Stimulated activated CD8-positive, alpha-beta memory T cell treated with anti-CD3 and anti-CD28 coated beads, Interleukin-15, amount 100 ng/mL, for 1 hour (primary cell): ENCODE measurements around the gene LRRK2.
"Not testable (repeated sequence)": the region's sequence is repeated elsewhere in the genome, so short reads cannot be mapped to it uniquely, and the experiment has no call there.

Source experiments
- DNase-seq: peaks from one replicate; pipeline ENCODE4 v3.0.0-alpha.2; 2020; ENCODE audit warnings: low read depth

LRRK2 gene

DNA sequence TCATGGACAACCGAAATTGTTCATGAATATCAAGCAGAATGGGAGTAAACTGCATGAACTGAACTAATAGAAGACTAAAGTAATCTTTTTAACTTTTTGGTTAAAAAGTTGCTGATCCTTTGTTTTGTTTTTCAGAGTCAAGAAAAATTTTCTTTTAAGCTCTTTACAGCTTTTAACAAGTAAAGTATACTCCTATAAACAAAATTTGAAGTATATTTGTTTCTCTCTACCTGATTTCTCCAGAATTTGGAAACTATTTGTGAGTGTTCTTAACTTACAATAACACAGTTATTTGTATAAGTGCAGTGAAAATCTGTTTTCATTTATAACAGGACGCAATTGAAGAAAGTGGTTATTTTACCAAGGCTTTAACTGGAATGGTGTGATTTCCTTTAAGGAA is 12.2 kb upstream of the LRRK2 start:
- DNase-seq = no peak

GRCh38 chr12:40215982-40216381 is 8.8 kb upstream of the LRRK2 start:
- DNase-seq = no peak

- no peak for DNase-seq
Observed at GRCh38 chr12:40216516-40217288, 8.1 kb upstream of the LRRK2 start.

GRCh38 chr12:40219760-40220159 is 5.0 kb upstream of the LRRK2 start:
- DNase-seq = no peak

DNA sequence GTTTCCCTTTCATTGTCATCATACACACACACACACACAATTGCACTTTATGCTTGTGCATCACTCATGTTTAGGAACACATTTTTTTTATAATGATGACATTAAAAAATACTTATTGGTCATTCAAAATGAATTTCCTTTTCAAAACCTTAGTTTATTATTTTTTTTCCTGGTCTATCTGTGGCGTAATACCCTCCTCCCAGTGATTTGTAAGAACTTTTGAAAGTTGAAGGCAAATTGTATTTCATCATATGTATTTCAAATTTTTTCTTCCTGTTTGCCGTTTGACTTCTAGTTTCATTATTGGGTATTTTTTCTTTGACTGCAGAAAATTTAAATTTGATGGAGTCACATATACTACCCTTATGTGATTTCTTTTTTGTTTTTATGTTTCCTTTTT is 2.5 kb upstream of the LRRK2 start:
- DNase-seq = no peak

GRCh38 chr12:40223646-40224045 is 1.2 kb upstream of the LRRK2 start:
- no peak for DNase-seq

DNA sequence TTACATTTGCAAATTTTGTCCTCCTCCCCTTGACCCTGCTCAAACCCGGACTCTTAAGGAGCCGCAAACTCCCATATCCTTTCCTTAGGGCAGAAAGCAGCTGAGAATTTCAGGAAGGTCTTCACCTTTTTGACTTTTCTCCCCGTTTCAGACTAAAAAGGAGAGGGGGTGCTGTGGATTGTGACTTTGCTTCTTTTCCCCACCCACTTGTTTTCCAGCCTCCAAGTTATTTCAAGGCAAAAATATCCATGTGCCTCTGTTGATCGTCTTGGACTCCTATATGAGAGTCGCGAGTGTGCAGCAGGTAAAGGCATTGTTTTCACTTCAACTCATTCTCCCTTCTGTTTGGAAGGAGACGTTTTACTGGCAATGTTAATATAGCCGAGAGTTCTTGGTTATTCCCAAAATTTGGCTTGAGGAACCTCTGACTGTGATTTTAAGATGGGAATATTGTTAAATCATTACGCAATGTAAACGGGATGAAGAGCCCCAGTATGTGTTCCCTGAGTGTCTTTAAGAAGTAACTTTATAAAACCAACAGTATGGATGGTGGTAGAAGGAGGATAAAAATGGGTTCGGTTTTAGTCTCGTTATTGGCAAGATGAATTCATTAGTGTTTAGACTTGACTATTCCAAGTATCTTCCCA is 663 bp downstream of the LRRK2 start:
- no peak for DNase-seq

DNA sequence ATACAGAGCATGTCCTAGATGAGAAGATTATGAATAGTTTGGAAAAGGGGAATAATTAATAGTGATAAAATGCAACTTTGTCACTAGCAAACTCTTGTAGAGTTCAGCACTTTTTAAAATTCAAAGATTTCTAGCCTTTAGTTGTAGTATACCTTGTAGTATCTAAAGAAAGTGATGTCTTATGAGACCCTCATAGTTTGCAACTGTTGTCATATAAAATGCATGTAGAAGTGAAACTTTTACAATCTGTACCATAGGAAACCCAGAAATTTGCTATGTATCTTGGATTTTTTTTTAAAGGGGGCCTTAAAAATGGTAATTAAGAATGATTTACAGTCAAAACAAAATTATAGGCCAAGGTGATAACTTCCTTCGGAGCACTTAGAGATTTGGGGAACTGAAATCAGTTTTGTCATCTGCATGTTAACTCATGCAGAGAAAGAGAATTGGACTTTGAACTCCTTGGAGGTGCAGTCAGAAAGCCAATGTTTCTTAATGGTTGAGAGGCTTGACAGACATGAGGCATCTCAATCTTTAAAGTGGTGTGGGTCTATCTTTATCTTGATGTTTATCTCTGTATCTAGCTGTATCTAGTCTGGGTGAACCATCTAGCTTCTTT is 1.3 kb downstream of the LRRK2 start:
- DNase-seq = no peak

GRCh38 chr12:40226705-40227104 is 1.9 kb downstream of the LRRK2 start:
- DNase-seq = no peak

DNA sequence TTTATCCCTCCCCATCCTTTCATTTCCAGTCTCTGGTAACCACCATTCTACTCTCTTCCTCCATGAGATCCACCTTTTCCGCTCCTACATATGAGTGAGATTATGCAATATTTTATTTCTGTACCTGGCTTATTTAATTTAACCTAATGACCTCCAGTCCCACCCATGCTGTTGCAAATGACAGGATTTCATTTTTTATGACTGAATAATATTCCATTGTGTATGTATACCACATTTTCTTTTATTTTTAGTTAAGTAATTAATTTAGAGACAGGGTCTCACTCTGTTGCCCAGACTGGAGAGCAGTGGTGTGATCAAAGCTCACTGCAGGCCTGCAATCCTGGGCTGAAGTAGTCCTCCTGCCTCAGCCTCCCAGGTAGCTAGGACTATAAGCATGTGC is 2.6 kb downstream of the LRRK2 start:
- DNase-seq = no peak

DNA sequence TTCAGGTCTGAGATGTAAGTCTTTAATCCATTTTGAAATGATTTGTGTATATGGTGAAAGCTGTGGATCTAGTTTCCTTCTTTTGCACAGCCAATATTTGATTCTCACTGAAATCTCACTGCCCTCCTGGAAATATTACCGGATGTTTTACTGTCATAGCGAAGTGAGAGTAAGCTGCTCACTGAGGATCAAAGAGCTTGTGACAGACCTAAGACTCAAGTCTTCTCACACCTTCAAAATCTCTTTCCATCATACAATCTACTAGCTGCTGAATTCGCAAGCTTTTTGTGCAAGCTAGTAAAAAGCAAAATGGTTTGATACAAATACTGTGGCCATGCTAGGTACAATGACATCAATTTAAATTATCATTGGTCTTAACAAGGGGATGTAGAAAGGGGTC is 3.9 kb downstream of the LRRK2 start:
- no peak for DNase-seq

- DNase-seq = no peak
Observed at GRCh38 chr12:40229690-40230651, 5.2 kb downstream of the LRRK2 start.

- no peak for DNase-seq
Observed at GRCh38 chr12:40232602-40233001, 7.8 kb downstream of the LRRK2 start.

DNA sequence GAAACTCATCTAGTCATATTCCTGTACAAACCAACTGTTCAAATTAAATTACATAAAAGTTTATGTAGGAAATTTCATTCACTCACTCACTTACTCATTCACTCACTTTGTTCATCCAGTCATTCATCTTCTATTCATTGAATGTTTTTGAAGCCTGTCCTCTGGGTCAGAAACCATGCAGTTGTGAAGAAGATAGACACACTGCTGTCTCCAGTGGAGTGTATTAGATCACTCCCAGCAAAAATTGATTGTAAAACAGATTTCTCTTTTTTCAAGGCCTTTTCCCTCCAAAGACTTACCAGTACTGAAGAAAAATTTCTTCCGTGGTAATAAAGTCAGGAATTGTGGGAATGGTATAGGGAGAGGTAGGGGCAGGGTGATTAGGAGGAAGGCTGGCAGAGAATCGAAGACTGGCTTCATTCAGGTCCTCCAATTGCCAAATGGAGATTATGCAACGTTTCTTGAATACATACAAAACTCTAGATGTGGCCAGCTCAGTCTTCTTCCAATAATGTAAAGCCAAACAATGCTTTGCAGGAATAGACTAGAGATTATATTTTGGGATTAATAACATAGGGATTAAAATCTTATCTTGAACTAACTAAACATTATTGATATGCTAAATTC is 9.1 kb downstream of the LRRK2 start:
- DNase-seq = no peak

DNA sequence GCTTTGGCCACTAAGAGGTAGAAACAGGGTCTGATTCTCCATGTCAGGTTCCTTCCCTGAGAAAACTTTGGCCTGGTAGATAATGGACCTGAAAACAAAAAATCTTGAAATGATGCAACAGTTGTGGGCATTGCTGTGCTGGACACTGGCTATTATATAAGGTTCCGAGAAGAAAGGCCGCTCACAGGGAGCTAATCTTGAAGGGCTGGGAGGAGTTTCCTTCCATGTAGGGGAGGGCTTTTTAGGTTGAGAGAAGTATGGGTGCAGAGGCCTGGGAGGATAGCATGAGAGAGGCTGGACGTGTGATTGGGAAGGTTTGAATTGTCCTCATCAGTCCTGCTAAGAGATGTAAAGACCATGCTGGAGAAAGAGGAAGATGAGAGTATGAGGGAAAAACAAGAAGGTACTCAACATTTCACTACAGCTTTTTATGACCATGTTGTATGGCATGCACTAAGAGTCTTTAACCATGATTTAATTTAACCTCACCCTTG is 11.6 kb downstream of the LRRK2 start:
- no peak for DNase-seq

GRCh38 chr12:40238266-40238902 is 13.6 kb downstream of the LRRK2 start:
- no peak for DNase-seq

GRCh38 chr12:40238979-40239378 is 14.2 kb downstream of the LRRK2 start:
- no peak for DNase-seq

- DNase-seq = no peak
Observed at GRCh38 chr12:40240779-40241178, 16.0 kb downstream of the LRRK2 start.

GRCh38 chr12:40241741-40242140 is 16.9 kb downstream of the LRRK2 start:
- no peak for DNase-seq

DNA sequence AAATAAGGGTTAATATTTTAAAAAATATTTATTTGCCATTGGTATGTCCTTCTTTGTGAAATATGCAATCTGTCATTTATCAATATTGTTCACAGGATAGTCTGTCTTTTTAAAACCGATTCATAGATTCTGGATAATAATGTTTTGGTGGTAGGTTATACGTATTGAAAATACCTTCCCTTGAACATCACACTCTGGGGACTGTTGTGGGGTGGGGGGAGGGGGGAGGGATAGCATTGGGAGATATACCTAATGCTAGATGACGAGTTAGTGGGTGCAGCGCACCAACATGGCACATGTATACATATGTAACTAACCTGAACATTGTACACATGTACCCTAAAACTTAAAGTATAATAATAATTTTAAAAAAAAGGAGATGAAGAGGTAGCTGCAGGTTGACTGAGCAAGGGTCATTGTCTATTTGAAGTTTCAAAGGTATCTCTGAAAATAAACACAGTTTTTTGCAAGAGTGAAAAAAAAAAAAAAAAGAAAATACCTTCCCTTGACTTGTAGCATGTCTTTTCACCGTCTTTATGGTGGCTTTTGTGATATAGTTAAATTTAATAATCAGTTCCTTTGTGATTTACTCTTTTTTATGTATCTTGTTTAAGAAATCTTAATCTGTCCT is 19.8 kb downstream of the LRRK2 start:
- DNase-seq = not testable (repeated sequence)

DNA sequence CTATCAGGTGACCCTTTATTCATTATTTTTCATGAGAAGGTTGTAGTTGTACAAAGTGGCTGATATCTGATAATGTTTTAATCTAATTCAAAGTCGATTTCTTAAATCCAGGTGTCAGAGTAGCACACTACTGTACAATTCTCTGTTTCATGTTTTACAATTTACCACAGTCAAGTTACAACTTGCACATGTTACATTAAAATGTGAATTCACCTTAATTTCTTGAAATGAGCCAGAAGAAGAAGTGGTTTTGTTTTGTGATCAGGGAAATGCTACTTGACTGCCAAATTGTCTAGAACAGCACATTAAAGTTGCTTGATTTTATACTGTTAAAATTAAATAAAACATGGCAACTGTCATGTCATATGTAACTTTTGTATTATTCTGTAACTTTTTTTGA is 23.2 kb downstream of the LRRK2 start:
- DNase-seq = no peak
